GM23338 (cell line): ENCODE results near the gene MGAT3.

Experiments used
- CTCF ChIP-seq, 2 experiments: fragments of 200-600 bp in 1 of 2; sonication (generic) in 1 of 2; conservative IDR thresholded peaks; 2 replicates each; pipeline versions ENCODE4 v1.5.1 to v1.6.1; 2016 to 2017; ENCODE audit warnings: antibody characterized with exemption in 2 of 2, low read depth in 2 of 2, mild to moderate bottlenecking in 2 of 2, moderate library complexity in 1 of 2
- ETS1 ChIP-seq: IDR thresholded peaks from 2 replicates; pipeline ENCODE4 v1.6.1; 2016; ENCODE audit warnings: antibody characterized with exemption
- EZH2 ChIP-seq: fragments of 200-600 bp; sonication (generic); IDR thresholded peaks from one replicate; pipeline ENCODE4 v1.8.0; 2017; ENCODE audit warnings: antibody characterized with exemption, mild to moderate bottlenecking, low read depth; ENCODE audit not compliant: unreplicated experiment
- EZH2phosphoT487 ChIP-seq: fragments of 200-600 bp; sonication (generic); IDR thresholded peaks from one replicate; pipeline ENCODE4 v1.8.1; 2018; ENCODE audit warnings: antibody characterized with exemption; ENCODE audit not compliant: unreplicated experiment
- POLR2AphosphoS5 ChIP-seq: IDR thresholded peaks from 2 replicates; pipeline ENCODE4 v1.6.1; 2016; ENCODE audit warnings: antibody characterized with exemption, low read depth
- REST ChIP-seq: IDR thresholded peaks from one replicate; pipeline ENCODE4 v1.6.1; 2018; ENCODE audit warnings: antibody characterized with exemption; ENCODE audit not compliant: unreplicated experiment
- ZNF331 ChIP-seq: fragments of 250-450 bp; sonication (Bioruptor Pico); IDR thresholded peaks from 2 replicates; pipeline ENCODE4 v1.5.0; 2020; ENCODE audit warnings: low read depth, mild to moderate bottlenecking, moderate library complexity

- no peak for TF ChIP-seq ZNF331 (CRISPR knock-in tag)
- no peak for TF ChIP-seq EZH2
- no peak for TF ChIP-seq CTCF (conservative IDR thresholded peaks at IDR 0.05; ENCODE audit: low read depth in 2 of 2)
- no peak for TF ChIP-seq POLR2AphosphoS5
- no peak for TF ChIP-seq EZH2phosphoT487
- no peak for TF ChIP-seq REST
- TF ChIP-seq ETS1, result peak; percentile 72
These were observed 33.5 kb downstream of the MGAT3 start for GRCh38 chr22:39490135-39490798.
